ENCODE measurements around the gene NACC1. TPM values are rescaled to one million over a fixed set of nuclear protein-coding genes. Genes with fewer than 3 reads are reported as not detected.
A peak's percentile ranks its signal among the peaks of the same experiment; 100 is the strongest.

The NACC1 gene
- total RNA-seq, 1 experiment from 2014 or later: 80.9 TPM

DNA sequence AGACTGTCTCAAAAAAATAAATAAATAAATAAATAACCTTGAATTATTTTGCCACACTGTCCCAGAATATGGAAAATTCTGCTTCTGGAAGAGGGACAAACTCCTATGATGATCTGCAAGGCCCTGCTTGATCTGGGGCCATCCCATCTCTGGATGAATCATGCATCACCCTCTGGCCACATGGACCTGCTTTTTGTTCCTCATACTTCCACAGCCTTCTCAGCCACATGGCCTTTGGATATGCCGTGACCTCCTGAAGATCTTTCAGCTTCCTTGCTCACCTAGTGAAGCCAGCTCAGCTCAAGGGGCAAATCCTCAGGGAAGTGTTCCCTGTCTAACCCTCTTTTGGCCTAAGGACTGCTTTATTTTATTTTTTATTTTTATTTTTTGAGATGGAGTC lies 42.5 kb downstream of the NACC1 start:
- no TSS peak for BruUV-seq (replicated peaks)
- no peak overlapping the region for H3K4me3 Mint-ChIP-seq (ENCODE audit: low read depth, unreplicated experiment)
- CTCF ChIA-PET: no interaction called here
- peaks cover 38% of the 10 kb centered on the region for H3K36me3 Mint-ChIP-seq (ENCODE audit: insufficient read depth, unreplicated experiment)
- no peaks in the 10 kb centered on the region for H3K27me3 Mint-ChIP-seq (ENCODE audit: unreplicated experiment)
- DNase-seq: no peak
- no peak overlapping the region for H3K27ac Mint-ChIP-seq (ENCODE audit: unreplicated experiment)
- H3K4me1 Mint-ChIP-seq (ENCODE audit: low read depth, unreplicated experiment): peaks cover 17% of the 10 kb centered on the region
- intact Hi-C loops (cut with micrococcal nuclease; ENCODE audit: unreplicated experiment): loop anchor here (5.0 kb wide), 1 partner anchor 102 kb away; no protein-coding TSS in a partner anchor
- TF ChIP-seq, protein P1, sequence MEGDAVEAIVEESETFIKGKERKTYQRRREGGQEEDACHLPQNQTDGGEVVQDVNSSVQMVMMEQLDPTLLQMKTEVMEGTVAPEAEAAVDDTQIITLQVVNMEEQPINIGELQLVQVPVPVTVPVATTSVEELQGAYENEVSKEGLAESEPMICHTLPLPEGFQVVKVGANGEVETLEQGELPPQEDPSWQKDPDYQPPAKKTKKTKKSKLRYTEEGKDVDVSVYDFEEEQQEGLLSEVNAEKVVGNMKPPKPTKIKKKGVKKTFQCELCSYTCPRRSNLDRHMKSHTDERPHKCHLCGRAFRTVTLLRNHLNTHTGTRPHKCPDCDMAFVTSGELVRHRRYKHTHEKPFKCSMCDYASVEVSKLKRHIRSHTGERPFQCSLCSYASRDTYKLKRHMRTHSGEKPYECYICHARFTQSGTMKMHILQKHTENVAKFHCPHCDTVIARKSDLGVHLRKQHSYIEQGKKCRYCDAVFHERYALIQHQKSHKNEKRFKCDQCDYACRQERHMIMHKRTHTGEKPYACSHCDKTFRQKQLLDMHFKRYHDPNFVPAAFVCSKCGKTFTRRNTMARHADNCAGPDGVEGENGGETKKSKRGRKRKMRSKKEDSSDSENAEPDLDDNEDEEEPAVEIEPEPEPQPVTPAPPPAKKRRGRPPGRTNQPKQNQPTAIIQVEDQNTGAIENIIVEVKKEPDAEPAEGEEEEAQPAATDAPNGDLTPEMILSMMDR (IDR thresholded peaks at IDR 0.05; ENCODE audit: unreplicated experiment): no peak
- no peaks in the 10 kb centered on the region for H3K9me3 Mint-ChIP-seq (ENCODE audit: low read depth, unreplicated experiment)

DNA sequence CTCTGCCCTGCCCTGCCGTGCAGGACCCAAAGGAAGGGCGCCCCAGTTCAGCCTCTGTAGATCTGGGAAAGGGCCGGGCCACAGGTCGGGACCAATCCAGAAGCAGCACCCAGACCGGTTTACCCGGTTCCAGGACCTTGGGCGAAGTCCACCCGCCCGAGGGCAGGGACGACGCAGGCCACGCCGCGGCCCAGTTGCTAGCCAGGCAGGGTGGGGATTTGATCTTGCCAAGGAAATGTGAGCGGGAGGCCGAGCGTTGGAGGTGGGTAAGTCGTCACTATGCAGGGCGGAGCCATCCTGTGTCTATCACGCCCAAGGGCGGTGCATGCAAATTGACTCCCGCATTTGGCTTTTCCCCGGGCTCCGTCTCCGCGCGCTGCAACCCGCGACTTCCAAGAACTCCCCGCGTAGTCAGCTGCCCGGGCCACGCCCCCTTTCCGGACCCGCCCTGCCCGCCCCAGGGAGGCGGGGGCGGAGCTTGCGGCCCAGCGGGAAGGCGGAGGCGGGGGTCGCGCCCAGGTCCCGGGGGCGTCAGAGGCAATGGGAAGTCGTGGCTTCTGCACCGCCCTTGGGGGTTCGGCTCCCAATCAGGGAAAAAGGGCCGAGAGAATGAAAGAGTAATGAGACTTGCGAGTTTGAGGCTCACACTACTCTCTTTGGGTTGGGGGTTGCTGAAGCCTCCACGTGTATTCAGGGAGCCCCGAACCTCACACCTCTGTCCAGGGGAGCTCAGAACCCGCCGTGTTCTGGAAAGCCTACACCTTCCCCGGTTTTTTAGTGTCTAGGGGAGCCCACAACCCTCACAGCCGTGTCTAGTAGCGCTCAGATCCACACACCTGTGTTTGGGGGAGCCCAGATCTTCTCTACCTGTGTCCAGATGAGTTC lies 44.9 kb downstream of the NACC1 start:
- peaks cover 40% of the 10 kb centered on the region for H3K36me3 Mint-ChIP-seq (ENCODE audit: insufficient read depth, unreplicated experiment)
- TSS peak; percentile 35 for BruUV-seq (replicated peaks)
- H3K9me3 Mint-ChIP-seq (ENCODE audit: low read depth, unreplicated experiment): no peaks in the 10 kb centered on the region
- intact Hi-C loops (cut with micrococcal nuclease; ENCODE audit: unreplicated experiment): loop anchor here (5.0 kb wide), 1 partner anchor 99 kb away; no protein-coding TSS in a partner anchor
- CTCF ChIA-PET: interaction anchor here (0.6 to 2.4 kb wide), 4 partner anchors 10 to 544 kb away, joined by 3 to 9 read pairs (median 6); partner anchors contain the start of genes IER2 and STX10
- peak overlapping the region; percentile 61 for H3K4me3 Mint-ChIP-seq (ENCODE audit: low read depth, unreplicated experiment)
- H3K27me3 Mint-ChIP-seq (ENCODE audit: unreplicated experiment): no peaks in the 10 kb centered on the region
- H3K27ac Mint-ChIP-seq (ENCODE audit: unreplicated experiment): peak overlapping the region; percentile 98
- TF ChIP-seq, protein P1 (IDR thresholded peaks at IDR 0.05; ENCODE audit: unreplicated experiment): no peak
- peaks cover 20% of the 10 kb centered on the region for H3K4me1 Mint-ChIP-seq (ENCODE audit: low read depth, unreplicated experiment)
- DNase-seq: peak; percentile 97

DNA sequence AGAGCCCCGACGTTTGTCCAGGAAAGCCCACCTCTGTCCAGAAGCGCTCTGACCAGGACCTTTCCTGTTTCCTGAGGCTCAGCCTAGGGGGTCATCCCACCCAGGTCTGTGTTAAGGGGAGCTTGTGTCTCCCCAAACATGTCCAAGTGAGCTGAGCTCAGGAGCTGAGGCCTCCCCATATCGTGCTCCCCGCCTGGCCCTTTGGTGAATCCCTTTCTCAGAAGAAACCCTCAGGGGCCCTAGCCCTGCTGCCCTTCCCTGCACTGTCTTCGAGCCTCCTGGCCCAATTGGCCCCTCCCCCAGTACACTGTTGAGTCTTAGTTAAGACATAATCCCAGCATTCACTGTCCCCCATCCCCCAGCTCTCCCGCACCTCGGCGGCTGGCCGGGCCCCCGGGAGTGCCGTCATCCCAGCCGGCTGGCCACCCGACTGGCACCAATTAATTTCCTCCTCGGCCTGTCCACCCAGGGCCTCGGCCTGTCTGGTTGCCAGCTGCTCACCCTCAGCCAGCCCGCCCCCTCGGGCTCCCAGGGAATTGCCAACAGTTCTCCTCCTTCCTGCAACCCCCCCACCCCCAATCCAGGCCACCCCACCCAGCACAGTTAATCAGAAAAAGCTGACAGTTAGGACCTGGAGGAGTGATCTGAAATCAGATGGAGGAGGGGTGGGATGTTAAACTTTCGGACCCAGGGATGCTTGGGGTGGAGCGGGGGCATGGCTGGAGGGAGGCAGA lies 45.7 kb downstream of the NACC1 start:
- intact Hi-C loops (cut with micrococcal nuclease; ENCODE audit: unreplicated experiment): loop anchor here (5.0 kb wide), 1 partner anchor 99 kb away; no protein-coding TSS in a partner anchor

More for the DNA sequence above, 45.7 kb downstream of the NACC1 start:
- Mint-ChIP-seq H3K4me1 (ENCODE audit: low read depth, unreplicated experiment) (peaks cover 20% of the 10 kb centered on the region), H3K27ac (ENCODE audit: unreplicated experiment) (peak overlapping the region; percentile 98), H3K9me3 (ENCODE audit: low read depth, unreplicated experiment) (no peaks in the 10 kb centered on the region), H3K36me3 (ENCODE audit: insufficient read depth, unreplicated experiment) (peaks cover 40% of the 10 kb centered on the region), H3K27me3 (ENCODE audit: unreplicated experiment) (no peaks in the 10 kb centered on the region), H3K4me3 (ENCODE audit: low read depth, unreplicated experiment) (peak overlapping the region; percentile 61)
- DNase-seq: peak; percentile 89
- TF ChIP-seq, protein P1 (IDR thresholded peaks at IDR 0.05; ENCODE audit: unreplicated experiment): no peak
- BruUV-seq (replicated peaks): no TSS peak
- CTCF ChIA-PET: interaction anchor here (0.6 to 2.4 kb wide), 5 partner anchors 11 to 543 kb away, joined by 3 to 9 read pairs (median 5); partner anchors contain the start of genes IER2 and STX10

All from Calu3 (cell line).